ENCODE measurements around the gene TOM1. TPM values are rescaled to one million over a fixed set of nuclear protein-coding genes. Genes with fewer than 3 reads are reported as not detected.

Gene TOM1
- total and polyA plus RNA-seq, 2 donors (not counting 1 experiment from before 2014, with no cell fraction given) = 25.3 to 53.2 TPM

GRCh38 chr22:35307372-35307771, 7.7 kb downstream of the TOM1 start:
- DNase-seq = no peak
- TF ChIP-seq EZH2 (IDR thresholded peaks at IDR 0.05; ENCODE audit: borderline replicate concordance, insufficient read depth, low read depth, low read length, poor library complexity, severe bottlenecking) (no peak), CTCF (IDR thresholded peaks at IDR 0.05) (no peak)
- H4K20me1 ChIP-seq (ENCODE audit: control insufficient read depth, insufficient read depth, low read length, poor library complexity, severe bottlenecking) = peaks cover 31% of the 10 kb centered on the region
- H3K9me3 Mint-ChIP-seq (ENCODE audit: insufficient read depth) = no peaks in the 10 kb centered on the region
- intact Hi-C loops (cut with micrococcal nuclease) = no loop called here
- ChIA-PET CTCF (interaction anchor here (0.5 to 0.7 kb wide), 2 partner anchors 319 to 336 kb away, joined by 3 to 4 read pairs; no protein-coding TSS in a partner anchor), POLR2A (no interaction called here)
- H3K9ac ChIP-seq (ENCODE audit: low read length) = no peak overlapping the region
- ATAC-seq (ENCODE audit: low read depth) = no peak
- no peak overlapping the region for H3K4me2 ChIP-seq (replicated peaks; ENCODE audit: low read depth, low read length, poor library complexity, severe bottlenecking)
- H3K79me2 ChIP-seq (ENCODE audit: control insufficient read depth, insufficient read depth, low read length) = peaks cover 70% of the 10 kb centered on the region
- H3K27ac ChIP-seq (ENCODE audit: low read length in 2 of 2) = no peak overlapping the region
- H3K27me3 Mint-ChIP-seq = no peaks in the 10 kb centered on the region
- H3K4me1 ChIP-seq (ENCODE audit: control insufficient read depth in 2 of 2, insufficient read depth in 2 of 2, low read length in 2 of 2) = peaks cover 30 to 58% of the 10 kb centered on the region in 2 donors
- H3K4me1 Mint-ChIP-seq = peaks cover 65% of the 10 kb centered on the region
- 95% methylated on average over 8 of the region's 9 CpGs for WGBS (ENCODE audit: insufficient coverage)
- H3K27me3 ChIP-seq (replicated peaks in 1 of 4; ENCODE audit: control extremely low read depth in 1 of 4, control insufficient read depth in 3 of 4, insufficient read depth in 4 of 4, low read length in 3 of 4) = no peaks in the 10 kb centered on the region
- no peaks in the 10 kb centered on the region for H3K36me3 ChIP-seq (replicated peaks in 1 of 2; ENCODE audit: control extremely low read depth in 1 of 2, control insufficient read depth in 1 of 2, extremely low read depth in 1 of 2, insufficient read depth in 2 of 2, low read length in 1 of 2)
- H3K27ac Mint-ChIP-seq = no peak overlapping the region
- H2AFZ ChIP-seq (ENCODE audit: insufficient read depth, low read depth, low read length, poor library complexity, severe bottlenecking) = no peak overlapping the region
- no peaks in the 10 kb centered on the region for H3K9me3 ChIP-seq (ENCODE audit: control extremely low read depth in 1 of 3, control insufficient read depth in 2 of 3, insufficient read depth in 1 of 3, low read length in 2 of 3)
- peak overlapping the region; percentile 16 for H3K4me3 Mint-ChIP-seq
- no peak overlapping the region for H3K4me3 ChIP-seq (ENCODE audit: control extremely low read depth in 1 of 5, extremely low read depth in 1 of 5, insufficient read depth in 1 of 5, low read depth in 2 of 5, low read length in 4 of 5)

- 94% methylated on average over 5 of the region's 7 CpGs for WGBS (ENCODE audit: insufficient coverage)
- peaks cover 30 to 59% of the 10 kb centered on the region in 2 donors for H3K4me1 ChIP-seq (ENCODE audit: control insufficient read depth in 2 of 2, insufficient read depth in 2 of 2, low read length in 2 of 2)
- no peaks in the 10 kb centered on the region for H3K27me3 ChIP-seq (replicated peaks in 1 of 4; ENCODE audit: control extremely low read depth in 1 of 4, control insufficient read depth in 3 of 4, insufficient read depth in 4 of 4, low read length in 3 of 4)
- H2AFZ ChIP-seq (ENCODE audit: insufficient read depth, low read depth, low read length, poor library complexity, severe bottlenecking) = no peak overlapping the region
- ATAC-seq (ENCODE audit: low read depth) (no peak), DNase-seq (no peak)
- no peaks in the 10 kb centered on the region for H3K9me3 ChIP-seq (ENCODE audit: control extremely low read depth in 1 of 3, control insufficient read depth in 2 of 3, insufficient read depth in 1 of 3, low read length in 2 of 3)
- H3K27ac Mint-ChIP-seq = no peak overlapping the region
- TF ChIP-seq CTCF (IDR thresholded peaks at IDR 0.05) (no peak), EZH2 (IDR thresholded peaks at IDR 0.05; ENCODE audit: borderline replicate concordance, insufficient read depth, low read depth, low read length, poor library complexity, severe bottlenecking) (no peak)
- ChIA-PET CTCF (interaction anchor here (0.8 kb wide), 1 partner anchor 76 kb away, joined by 3 read pairs; no protein-coding TSS in a partner anchor), POLR2A (no interaction called here)
- H4K20me1 ChIP-seq (ENCODE audit: control insufficient read depth, insufficient read depth, low read length, poor library complexity, severe bottlenecking) = peaks cover 31% of the 10 kb centered on the region
- H3K4me2 ChIP-seq (replicated peaks; ENCODE audit: low read depth, low read length, poor library complexity, severe bottlenecking) = peak overlapping the region; percentile 49
- no peaks in the 10 kb centered on the region for H3K36me3 ChIP-seq (replicated peaks in 1 of 2; ENCODE audit: control extremely low read depth in 1 of 2, control insufficient read depth in 1 of 2, extremely low read depth in 1 of 2, insufficient read depth in 2 of 2, low read length in 1 of 2)
- intact Hi-C loops (cut with micrococcal nuclease) = no loop called here
- H3K4me3 ChIP-seq (ENCODE audit: control extremely low read depth in 1 of 5, extremely low read depth in 1 of 5, insufficient read depth in 1 of 5, low read depth in 2 of 5, low read length in 4 of 5) = no peak overlapping the region
- peaks cover 69% of the 10 kb centered on the region for H3K4me1 Mint-ChIP-seq
- H3K4me3 Mint-ChIP-seq = peak overlapping the region; percentile 16
- H3K79me2 ChIP-seq (ENCODE audit: control insufficient read depth, insufficient read depth, low read length) = peaks cover 64% of the 10 kb centered on the region
- no peak overlapping the region for H3K27ac ChIP-seq (ENCODE audit: low read length in 2 of 2)
- no peaks in the 10 kb centered on the region for H3K27me3 Mint-ChIP-seq
- no peak overlapping the region for H3K9ac ChIP-seq (ENCODE audit: low read length)
- no peaks in the 10 kb centered on the region for H3K9me3 Mint-ChIP-seq (ENCODE audit: insufficient read depth)
Measured at GRCh38 chr22:35307892-35308291, 8.2 kb downstream of the TOM1 start.

All from B cell (primary cell).